Mononuclear cell (primary cell): Measurements from ENCODE around the gene EMC8. TPM values are rescaled to one million over a fixed set of nuclear protein-coding genes. Genes with fewer than 3 reads are reported as not detected.

Experiments used
- H3K27me3 ChIP-seq: 2 replicates; pipeline ENCODE4 v1.6.0; 2011; ENCODE audit warnings: low read length, control low read depth; ENCODE audit not compliant: insufficient read depth
- H3K4me1 ChIP-seq: 2 replicates; pipeline ENCODE4 v1.5.1; 2011; ENCODE audit warnings: mild to moderate bottlenecking, low read length, control low read depth; ENCODE audit not compliant: insufficient read depth
- H3K4me3 ChIP-seq: 2 replicates; pipeline ENCODE4 v1.5.1; 2011; ENCODE audit warnings: mild to moderate bottlenecking, low read length, moderate library complexity
- H3K9me3 ChIP-seq: 2 replicates; pipeline ENCODE4 v1.5.1; 2011; ENCODE audit warnings: low read depth, mild to moderate bottlenecking, control low read depth, low read length
- total RNA-seq: library from RNA; depleted of rRNA; stranded (reverse); fragments of >200 nt; gene quantifications from one replicate; pipeline ENCODE4 v1.2.3, GENCODE V29; 2012

EMC8 gene
- 18.4 TPM for total RNA-seq

- Histone ChIP-seq H3K27me3 (no peaks in the 10 kb centered on the region), H3K4me1 (peaks cover 29% of the 10 kb centered on the region), H3K4me3 (peak within 1 kb of the TSS; percentile 91), H3K9me3 (no peaks in the 10 kb centered on the region)
Measured at GRCh38 chr16:85799497-85800320, at the start of gene EMC8, which contains the start of gene COX4I1. Gene EMC8, minus strand, starts transcription at chr16:85799544. Its CDS starts 249 bp downstream, at chr16:85799295. Gene COX4I1, plus strand, starts transcription at chr16:85799695. Its CDS starts 1,511 bp downstream, at chr16:85801206.

GRCh38 chr16:85848986-85849385, 49.6 kb upstream of the EMC8 start:
- Histone ChIP-seq H3K9me3 (no peaks in the 10 kb centered on the region), H3K27me3 (no peaks in the 10 kb centered on the region), H3K4me3 (no peak overlapping the region), H3K4me1 (peaks cover 65% of the 10 kb centered on the region)

- Histone ChIP-seq H3K4me1 (peaks cover 54% of the 10 kb centered on the region), H3K4me3 (no peak overlapping the region), H3K9me3 (no peaks in the 10 kb centered on the region), H3K27me3 (no peaks in the 10 kb centered on the region)
Measured at GRCh38 chr16:85847681-85848601, 48.6 kb upstream of the EMC8 start.

- Histone ChIP-seq H3K27me3 (no peaks in the 10 kb centered on the region), H3K9me3 (no peaks in the 10 kb centered on the region), H3K4me3 (no peak overlapping the region), H3K4me1 (peaks cover 45% of the 10 kb centered on the region)
Measured at GRCh38 chr16:85847036-85847435, 47.7 kb upstream of the EMC8 start.

GRCh38 chr16:85846461-85846860, 47.1 kb upstream of the EMC8 start:
- no peak overlapping the region for H3K4me3 ChIP-seq
- peaks cover 40% of the 10 kb centered on the region for H3K4me1 ChIP-seq
- no peaks in the 10 kb centered on the region for H3K9me3 ChIP-seq
- H3K27me3 ChIP-seq = no peaks in the 10 kb centered on the region

GRCh38 chr16:85845266-85845665, 45.9 kb upstream of the EMC8 start:
- Histone ChIP-seq H3K9me3 (no peaks in the 10 kb centered on the region), H3K4me3 (no peak overlapping the region), H3K27me3 (no peaks in the 10 kb centered on the region), H3K4me1 (peaks cover 28% of the 10 kb centered on the region)

GRCh38 chr16:85844786-85845185, 45.4 kb upstream of the EMC8 start:
- Histone ChIP-seq H3K9me3 (no peaks in the 10 kb centered on the region), H3K4me3 (no peak overlapping the region), H3K27me3 (no peaks in the 10 kb centered on the region), H3K4me1 (peaks cover 27% of the 10 kb centered on the region)

GRCh38 chr16:85844169-85844481, 44.8 kb upstream of the EMC8 start:
- Histone ChIP-seq H3K4me1 (peaks cover 29% of the 10 kb centered on the region), H3K4me3 (no peak overlapping the region), H3K27me3 (no peaks in the 10 kb centered on the region), H3K9me3 (no peaks in the 10 kb centered on the region)

- H3K4me3 ChIP-seq = no peak overlapping the region
- H3K27me3 ChIP-seq = no peaks in the 10 kb centered on the region
- H3K9me3 ChIP-seq = no peaks in the 10 kb centered on the region
- H3K4me1 ChIP-seq = peaks cover 34% of the 10 kb centered on the region
Measured at GRCh38 chr16:85843471-85844168, 44.3 kb upstream of the EMC8 start.

- H3K27me3 ChIP-seq = no peaks in the 10 kb centered on the region
- H3K4me1 ChIP-seq = peaks cover 39% of the 10 kb centered on the region
- H3K4me3 ChIP-seq = no peak overlapping the region
- H3K9me3 ChIP-seq = no peaks in the 10 kb centered on the region
Measured at GRCh38 chr16:85842848-85843247, 43.5 kb upstream of the EMC8 start.

- H3K4me3 ChIP-seq = no peak overlapping the region
- H3K9me3 ChIP-seq = no peaks in the 10 kb centered on the region
- H3K27me3 ChIP-seq = no peaks in the 10 kb centered on the region
- H3K4me1 ChIP-seq = peaks cover 37% of the 10 kb centered on the region
Measured at GRCh38 chr16:85842435-85842834, 43.1 kb upstream of the EMC8 start.

- H3K9me3 ChIP-seq = no peaks in the 10 kb centered on the region
- peaks cover 48% of the 10 kb centered on the region for H3K4me1 ChIP-seq
- no peak overlapping the region for H3K4me3 ChIP-seq
- H3K27me3 ChIP-seq = no peaks in the 10 kb centered on the region
Measured at GRCh38 chr16:85840801-85841200, 41.5 kb upstream of the EMC8 start.

GRCh38 chr16:85840395-85840794, 41.1 kb upstream of the EMC8 start:
- Histone ChIP-seq H3K27me3 (no peaks in the 10 kb centered on the region), H3K4me1 (peaks cover 48% of the 10 kb centered on the region), H3K9me3 (no peaks in the 10 kb centered on the region), H3K4me3 (no peak overlapping the region)

- Histone ChIP-seq H3K4me3 (no peak overlapping the region), H3K27me3 (no peaks in the 10 kb centered on the region), H3K4me1 (peaks cover 43% of the 10 kb centered on the region), H3K9me3 (no peaks in the 10 kb centered on the region)
Measured at GRCh38 chr16:85839681-85840240, 40.4 kb upstream of the EMC8 start.
